Right lobe of liver (tissue), 4 donors: ENCODE measurements around the gene MAPKAP1.

Experiments
- POLR2A ChIP-seq: fragments of 450-650 bp; IDR thresholded peaks from one replicate; pipeline ENCODE4 v1.6.1; 2017; ENCODE audit warnings: antibody characterized with exemption, mild to moderate bottlenecking
- TF ChIP-seq, protein P1 (sequence below), 4 donors: fragments of 200-600 bp in 3 of 4; fragments of 450-650 bp in 1 of 4; IDR thresholded peaks; one replicate each; pipeline versions ENCODE4 v1.5.1 to v1.8.0; 2016 to 2022; ENCODE audit warnings: antibody characterized with exemption in 4 of 4, mild to moderate bottlenecking in 2 of 4
- donor health status: DM: no; HTN: no; CAD: no.
- donor health status: DM: no; HTN: no; CAD: no.
- donor health status: DM: no; HTN: yes; CAD: no.

DNA sequence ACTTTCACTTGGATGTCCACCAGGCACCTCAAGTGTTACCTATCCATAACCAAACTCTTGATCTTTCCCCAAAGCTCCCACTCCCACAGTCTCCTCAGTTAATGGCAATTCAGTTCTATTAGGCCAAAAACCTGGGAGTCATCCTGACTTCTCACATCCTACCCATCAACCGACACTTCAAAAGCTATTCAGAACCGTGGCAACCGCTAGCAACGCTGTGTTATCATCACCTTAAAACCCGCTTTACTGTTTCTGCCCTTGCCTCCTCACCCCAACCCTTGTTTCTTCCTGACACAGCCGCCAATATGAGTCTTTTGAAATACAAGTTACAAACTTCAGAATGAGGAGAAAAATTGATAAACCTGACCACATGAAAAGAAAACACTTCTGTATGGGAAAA, 46.5 kb downstream of the MAPKAP1 start:
- TF ChIP-seq, protein P1, sequence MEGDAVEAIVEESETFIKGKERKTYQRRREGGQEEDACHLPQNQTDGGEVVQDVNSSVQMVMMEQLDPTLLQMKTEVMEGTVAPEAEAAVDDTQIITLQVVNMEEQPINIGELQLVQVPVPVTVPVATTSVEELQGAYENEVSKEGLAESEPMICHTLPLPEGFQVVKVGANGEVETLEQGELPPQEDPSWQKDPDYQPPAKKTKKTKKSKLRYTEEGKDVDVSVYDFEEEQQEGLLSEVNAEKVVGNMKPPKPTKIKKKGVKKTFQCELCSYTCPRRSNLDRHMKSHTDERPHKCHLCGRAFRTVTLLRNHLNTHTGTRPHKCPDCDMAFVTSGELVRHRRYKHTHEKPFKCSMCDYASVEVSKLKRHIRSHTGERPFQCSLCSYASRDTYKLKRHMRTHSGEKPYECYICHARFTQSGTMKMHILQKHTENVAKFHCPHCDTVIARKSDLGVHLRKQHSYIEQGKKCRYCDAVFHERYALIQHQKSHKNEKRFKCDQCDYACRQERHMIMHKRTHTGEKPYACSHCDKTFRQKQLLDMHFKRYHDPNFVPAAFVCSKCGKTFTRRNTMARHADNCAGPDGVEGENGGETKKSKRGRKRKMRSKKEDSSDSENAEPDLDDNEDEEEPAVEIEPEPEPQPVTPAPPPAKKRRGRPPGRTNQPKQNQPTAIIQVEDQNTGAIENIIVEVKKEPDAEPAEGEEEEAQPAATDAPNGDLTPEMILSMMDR (IDR thresholded peaks at IDR 0.05): no peak
- TF ChIP-seq POLR2A: no peak
